HG02678 (cell line): Measurements from ENCODE around the gene GPR101.

Source experiments
- ATAC-seq: cut with Tn5 transposase; IDR thresholded peaks from one replicate; pipeline ENCODE4 v1.9.1; 2021; ENCODE audit warnings: mild to moderate bottlenecking, moderate library complexity; ENCODE audit not compliant: unreplicated experiment

GPR101 gene

DNA sequence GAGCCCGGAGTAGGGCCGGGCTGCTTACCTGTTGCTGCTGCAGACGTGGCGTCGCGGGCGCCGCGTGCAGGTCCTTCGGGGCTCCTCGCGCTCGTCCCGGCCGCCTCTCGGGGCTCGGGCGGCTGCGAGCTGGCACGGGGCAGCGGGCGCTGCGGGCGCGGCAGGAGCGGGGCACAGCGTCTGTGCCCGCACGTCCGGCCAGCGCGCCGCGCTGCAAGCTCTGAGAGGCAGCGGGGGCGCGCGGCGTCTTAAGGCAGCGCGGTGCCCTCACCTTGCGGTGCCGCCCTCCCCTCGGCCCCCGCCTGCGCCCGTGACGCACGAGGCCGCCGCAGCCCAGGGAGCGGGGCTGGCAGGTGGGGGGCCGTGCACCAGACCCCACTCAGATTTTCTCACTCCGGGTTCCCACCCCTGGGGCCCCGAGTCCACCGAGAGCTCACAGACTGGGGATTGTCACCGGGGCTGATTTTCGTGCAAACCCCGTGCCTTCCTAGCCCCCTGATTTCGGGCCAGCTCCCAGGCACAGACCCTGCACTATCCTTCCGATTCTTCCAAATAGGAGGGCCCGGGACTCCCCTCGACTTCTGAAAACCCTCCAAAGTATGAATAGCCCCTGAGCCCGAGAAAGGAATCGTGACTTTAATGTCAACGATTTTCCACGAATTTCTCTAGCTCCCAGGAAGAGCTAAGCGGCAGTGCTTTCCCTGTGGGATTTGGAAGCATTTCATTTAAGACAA is at the start of gene GPR101:
Gene GPR101 (minus strand): TSS at position 222 of the 734 bp plus-strand sequence. CDS start 2,321 bp downstream, outside the sequence.
- no peak for ATAC-seq

DNA sequence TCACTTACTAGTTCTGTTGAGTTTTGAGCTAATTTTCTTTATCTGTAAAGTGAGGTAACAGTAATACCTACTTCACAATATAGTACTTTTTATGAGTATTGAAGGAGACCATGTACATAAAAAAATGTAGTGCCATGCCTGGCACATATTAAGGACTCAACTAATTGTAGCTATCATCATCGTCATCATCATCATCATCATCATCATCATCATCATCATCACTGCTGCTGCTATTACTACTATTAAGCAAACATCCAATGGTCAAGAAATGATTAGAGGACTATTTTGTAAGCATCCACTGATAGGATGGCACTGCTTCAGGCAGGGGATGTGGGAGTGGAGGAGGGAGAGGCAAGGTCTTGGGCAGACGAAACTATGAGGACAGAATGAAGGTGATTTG is 47.4 kb upstream of the GPR101 start:
- no peak for ATAC-seq

DNA sequence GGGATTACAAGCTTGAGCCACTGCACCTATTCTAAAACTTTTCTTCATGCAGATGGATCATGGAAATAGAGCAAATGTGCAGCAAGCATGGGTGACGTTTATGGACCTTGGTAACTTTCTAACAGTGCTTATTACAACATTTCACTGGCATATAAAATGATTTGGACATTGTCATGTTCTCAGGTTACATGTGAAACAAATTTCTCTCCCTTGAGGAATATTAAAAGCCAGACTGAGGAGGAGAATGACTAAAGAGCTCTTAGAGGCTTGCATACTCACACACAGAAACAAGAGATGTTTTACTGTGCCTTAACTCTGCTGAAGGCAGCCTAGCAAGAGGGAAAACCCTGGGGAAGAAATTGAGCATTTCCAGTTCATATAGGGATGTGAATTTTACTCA is 38.6 kb upstream of the GPR101 start:
- no peak for ATAC-seq

GRCh38 chrX:137071596-137071995 is 37.8 kb upstream of the GPR101 start:
- no peak for ATAC-seq

DNA sequence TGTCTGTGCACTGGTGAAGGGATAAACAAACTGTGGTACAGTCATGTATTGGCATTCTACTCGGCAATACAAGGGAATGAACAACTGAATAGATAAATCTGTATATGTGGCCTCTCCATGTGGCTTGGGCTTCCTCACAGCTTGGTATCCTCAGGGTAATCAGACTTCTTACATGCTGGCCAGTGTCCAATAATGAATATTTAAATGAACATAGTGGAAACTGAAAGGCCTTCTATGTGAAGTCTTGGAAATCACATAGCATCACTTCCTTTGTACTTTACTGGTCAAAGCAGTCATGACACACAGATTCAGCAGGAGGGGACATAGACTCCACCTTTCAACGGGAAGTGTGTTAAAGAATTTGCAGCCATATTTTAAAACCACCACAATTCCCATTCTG is 33.4 kb upstream of the GPR101 start:
- no peak for ATAC-seq

GRCh38 chrX:137062915-137063617 is 29.3 kb upstream of the GPR101 start:
- no peak for ATAC-seq

DNA sequence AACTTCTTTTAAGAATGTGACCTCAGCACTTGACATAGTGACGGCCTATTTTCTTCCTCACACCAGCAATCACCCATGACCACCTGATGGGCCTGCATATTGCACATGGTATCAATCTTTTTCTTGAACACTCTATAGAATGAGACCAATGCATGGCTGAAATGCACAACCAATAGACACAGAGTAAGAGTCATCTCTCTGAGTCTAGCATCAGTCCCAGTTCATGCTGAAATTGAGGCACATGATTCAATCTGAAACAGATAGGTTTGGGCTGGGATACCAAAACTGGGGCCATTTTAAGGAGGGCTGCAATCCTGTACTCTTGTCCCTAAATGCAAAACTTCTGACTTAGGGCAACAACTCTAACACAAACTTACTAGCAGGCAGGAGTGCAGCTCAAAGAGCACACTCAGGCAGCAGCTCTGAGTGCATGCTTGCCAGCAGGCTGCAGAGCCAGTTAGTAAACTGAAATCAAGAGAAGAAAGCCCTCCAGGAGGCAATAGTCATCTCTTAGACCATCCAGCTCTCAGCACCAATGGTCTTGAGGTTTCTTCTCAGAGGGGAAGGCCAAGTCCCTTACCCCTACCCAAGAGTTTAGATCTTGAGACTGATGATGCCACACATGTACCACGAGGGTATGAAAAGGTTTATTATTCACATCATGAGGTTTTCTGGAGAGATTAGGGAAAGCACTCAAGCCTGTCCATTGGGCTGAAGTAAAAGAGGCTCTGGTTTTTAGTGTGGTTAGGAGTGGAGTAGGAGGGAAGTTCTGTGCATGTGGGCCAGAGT is 24.7 kb upstream of the GPR101 start:
- ATAC-seq: no peak

DNA sequence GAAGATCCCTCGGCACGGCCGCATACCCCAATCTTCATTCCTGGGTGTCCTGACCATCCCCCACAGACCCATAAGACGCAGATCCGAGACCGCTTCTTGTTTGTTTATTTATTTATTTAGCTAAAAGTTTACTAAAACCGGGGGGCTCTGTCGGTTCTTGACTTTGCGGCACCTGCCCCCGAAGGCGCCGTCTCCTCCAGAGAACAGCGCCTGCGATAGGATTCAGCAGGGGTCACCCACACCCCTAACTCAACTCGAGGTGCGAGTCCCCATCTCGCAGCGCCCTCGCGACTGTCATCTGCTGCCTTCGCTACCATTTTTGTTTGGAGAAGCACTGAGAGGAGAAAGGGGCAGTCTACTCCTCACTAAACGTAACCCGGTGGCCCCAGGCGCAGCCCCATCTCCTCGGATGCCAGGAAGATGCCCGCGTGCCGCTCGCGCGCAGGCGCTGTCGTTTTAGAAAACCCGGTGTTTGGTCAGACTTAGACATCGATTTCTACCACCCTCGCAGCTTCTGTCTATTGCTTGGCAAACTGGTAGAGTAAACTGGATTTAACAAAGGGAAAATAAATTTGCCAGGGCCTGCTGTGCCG is 18.9 kb upstream of the GPR101 start:
- peak; percentile 22 for ATAC-seq

DNA sequence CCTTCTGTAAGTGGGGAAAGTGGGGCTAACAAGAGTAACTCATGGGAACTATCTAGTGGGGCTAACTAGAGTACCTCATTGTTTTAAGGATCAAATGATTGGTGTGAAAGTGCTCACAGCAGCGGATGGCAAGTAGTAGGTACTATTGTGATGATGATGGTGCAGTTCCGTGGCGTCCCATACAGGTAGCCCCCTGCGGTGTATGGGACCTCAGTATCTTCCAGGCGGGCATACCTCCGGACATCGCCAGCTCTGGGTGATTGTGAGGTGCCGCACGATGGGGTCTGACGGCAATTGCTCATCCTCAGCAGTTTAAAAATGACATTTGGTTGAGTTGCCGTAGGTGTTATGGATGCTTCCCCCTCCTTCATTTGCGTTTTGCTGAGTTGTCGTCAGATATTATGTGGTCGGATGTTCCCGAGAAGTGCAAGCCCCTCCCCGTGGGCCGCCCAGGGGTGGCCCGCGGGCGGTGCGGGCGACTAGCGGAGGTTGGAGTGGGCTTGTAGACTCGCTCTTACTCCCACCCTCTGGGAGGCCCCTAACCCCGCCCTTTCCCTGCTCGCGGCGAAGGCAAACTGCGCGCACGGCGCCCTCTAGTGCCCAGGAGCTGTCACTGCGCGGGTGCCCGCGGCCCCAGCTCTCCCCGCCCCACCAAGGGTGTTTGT is 18.3 kb upstream of the GPR101 start:
- ATAC-seq: peak; percentile 99

GRCh38 chrX:137044893-137045292 is 11.1 kb upstream of the GPR101 start:
- no peak for ATAC-seq

DNA sequence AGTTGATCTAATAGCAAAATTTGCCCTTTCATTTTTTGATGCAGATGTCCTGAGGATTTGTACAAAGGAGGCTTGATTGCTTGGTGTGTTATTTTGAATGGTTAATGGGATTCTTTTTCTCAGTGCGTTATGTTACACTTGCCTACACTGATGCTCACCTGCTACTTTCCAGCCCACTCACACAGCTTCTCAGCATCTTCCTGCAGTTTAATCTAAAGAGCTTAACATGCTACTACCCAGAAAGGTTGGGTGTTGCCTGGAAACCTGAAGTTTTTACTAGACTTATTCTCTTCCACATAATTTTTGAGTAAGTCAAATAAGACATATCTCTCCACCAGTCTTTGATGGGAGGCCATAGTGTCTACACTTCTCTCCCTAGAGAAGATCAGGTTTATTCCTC is 9.9 kb upstream of the GPR101 start:
- ATAC-seq: no peak

GRCh38 chrX:137041329-137041728 is 7.5 kb upstream of the GPR101 start:
- ATAC-seq: no peak

- no peak for ATAC-seq
These were observed 6.5 kb upstream of the GPR101 start for GRCh38 chrX:137040113-137040794.

DNA sequence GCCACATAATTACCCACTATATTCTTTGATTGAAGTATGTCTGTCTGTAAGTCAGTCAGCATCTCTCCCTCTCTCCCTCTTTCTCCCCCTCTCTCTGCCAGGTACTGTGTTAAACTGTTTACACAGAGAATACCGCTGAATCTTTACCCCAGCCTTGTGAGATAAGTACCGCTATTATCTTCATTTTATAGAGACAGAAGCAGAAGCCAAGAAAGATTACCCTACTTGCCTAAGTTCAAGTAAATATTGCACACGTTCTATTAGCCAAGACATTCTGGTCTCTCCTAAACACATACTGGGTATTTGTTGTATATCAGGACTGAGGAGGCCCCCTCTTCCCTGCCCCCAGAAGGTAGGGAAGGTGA is 695 bp upstream of the GPR101 start:
- no peak for ATAC-seq

DNA sequence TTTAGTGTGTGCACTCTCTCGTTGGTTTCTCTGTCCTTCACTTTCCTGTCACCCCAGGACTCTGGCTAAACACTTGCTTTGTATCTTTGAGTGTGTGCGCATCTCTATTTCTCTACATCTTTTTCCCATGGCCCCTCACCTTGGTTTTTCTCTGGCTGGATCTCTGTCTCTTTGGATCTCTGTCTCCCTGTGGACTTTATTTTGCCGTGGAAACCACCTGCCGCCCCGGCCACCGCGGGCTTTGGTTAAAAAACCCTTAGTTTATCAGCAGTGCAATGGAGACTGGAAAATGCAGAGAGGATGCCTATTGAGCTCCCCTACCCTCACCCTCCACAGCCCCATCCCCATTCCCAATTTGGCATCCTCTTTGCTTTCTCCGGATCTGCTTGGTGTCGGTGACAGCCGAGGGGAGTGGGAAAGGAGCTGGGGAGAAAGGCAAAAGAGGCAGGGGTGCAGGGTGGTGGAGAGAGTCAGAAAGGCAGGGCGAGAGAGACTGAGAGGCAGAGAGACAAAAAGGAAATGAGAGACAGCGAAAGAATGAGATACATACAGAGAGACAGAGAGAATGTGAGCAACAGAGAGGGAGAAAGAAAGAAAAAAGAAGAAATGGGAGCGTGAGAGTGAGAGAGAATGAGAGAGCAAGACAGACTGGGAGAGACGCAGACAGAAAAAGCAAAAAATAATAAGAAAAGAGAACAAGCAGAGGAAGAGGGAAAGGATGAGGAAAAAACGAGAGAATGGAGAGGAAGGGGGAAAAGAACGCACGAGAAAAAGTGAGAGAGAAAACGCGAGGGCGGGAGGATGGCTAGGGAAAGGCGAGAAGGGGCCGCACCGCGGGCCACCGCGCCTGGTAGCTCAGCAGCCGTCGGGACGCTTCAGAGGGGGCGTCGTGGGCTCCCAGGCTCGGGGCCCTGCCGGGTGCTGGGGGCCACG is 688 bp downstream of the GPR101 start:
- ATAC-seq: no peak

DNA sequence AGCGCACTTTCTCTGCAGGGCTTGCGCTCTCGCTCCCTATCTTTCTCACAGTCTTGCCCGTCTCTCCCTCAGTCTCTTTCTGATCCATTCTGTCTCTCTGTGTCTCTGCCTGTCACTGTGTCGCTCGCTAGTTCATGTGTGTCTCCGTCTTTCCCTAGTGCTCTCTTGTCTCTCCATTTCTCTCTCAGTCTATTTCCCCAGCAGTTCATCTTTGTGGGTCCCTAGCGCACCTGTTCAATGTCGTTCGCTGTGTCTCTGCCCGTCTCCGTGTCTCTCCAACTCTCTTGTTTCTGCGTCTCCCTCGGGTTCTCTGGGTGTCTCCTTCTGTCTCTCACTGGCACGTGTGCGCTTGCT is 1.5 kb downstream of the GPR101 start:
- no peak for ATAC-seq

- ATAC-seq: peak; percentile 91
These were observed 2.1 kb downstream of the GPR101 start for GRCh38 chrX:137031517-137032340.

DNA sequence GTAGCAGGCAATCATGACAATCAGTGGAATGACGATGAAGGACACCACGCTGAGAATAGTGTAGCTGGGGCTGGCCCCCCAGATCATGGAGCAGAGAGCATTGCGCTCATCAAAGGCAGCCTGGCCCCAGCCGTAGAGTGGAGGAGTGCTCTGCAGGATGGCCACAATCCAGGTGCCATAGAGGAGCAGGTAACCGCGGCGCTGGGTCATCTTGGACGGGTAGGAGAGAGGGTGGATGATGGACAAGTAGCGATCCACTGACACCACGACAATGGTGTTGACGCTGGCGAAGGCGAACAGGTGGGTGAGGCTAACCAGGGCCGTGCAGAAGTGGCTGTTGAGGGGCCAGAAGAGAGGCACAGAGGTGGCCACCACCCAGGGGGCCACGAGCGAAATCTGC is 2.8 kb downstream of the GPR101 start:
- no peak for ATAC-seq
